Endodermal cell (in vitro differentiated cells): Measurements from ENCODE around the gene LARP1B. TPM values are rescaled to one million over a fixed set of nuclear protein-coding genes. Genes with fewer than 3 reads are reported as not detected.
"Not testable (repeated sequence)": the region's sequence is repeated elsewhere in the genome, so short reads cannot be mapped to it uniquely, and the experiment has no call there.

Source experiments
- DNase-seq: peaks from one replicate; pipeline ENCODE4 v3.0.0-alpha.2; 2017
- H3K27ac ChIP-seq: 2 replicates; pipeline ENCODE4 v1.5.1; 2013; ENCODE audit warnings: mild to moderate bottlenecking, low read depth, low read length, moderate library complexity
- H3K27me3 ChIP-seq: 2 replicates; pipeline ENCODE4 v1.6.1; 2013; ENCODE audit warnings: mild to moderate bottlenecking, low read length, moderate library complexity; ENCODE audit not compliant: insufficient read depth, control insufficient read depth, poor library complexity, severe bottlenecking
- H3K36me3 ChIP-seq: 2 replicates; pipeline ENCODE4 v1.7.0; 2013; ENCODE audit warnings: mild to moderate bottlenecking, low read length, moderate library complexity; ENCODE audit not compliant: control insufficient read depth, insufficient read depth
- H3K4me1 ChIP-seq: one replicate; pipeline ENCODE4 v1.7.0; 2013; ENCODE audit warnings: low read length; ENCODE audit not compliant: control insufficient read depth, insufficient read depth
- H3K4me3 ChIP-seq: 2 replicates; pipeline ENCODE4 v1.5.1; 2013; ENCODE audit warnings: mild to moderate bottlenecking, low read length, moderate library complexity
- H3K9ac ChIP-seq: 2 replicates; pipeline ENCODE4 v1.6.1; 2013; ENCODE audit warnings: mild to moderate bottlenecking, low read length, moderate library complexity; ENCODE audit not compliant: poor library complexity, severe bottlenecking; ENCODE audit errors: extremely low read depth
- H3K9me3 ChIP-seq: 2 replicates; pipeline ENCODE4 v1.6.1; 2013; ENCODE audit warnings: mild to moderate bottlenecking, low read length, moderate library complexity; ENCODE audit not compliant: control insufficient read depth
- H3K27ac Mint-ChIP-seq: 2 replicates; pipeline ENCODE4 v1.8.0; 2020; ENCODE audit warnings: mixed read lengths
- H3K27me3 Mint-ChIP-seq: 2 replicates; pipeline ENCODE4 v1.8.0; 2021; ENCODE audit warnings: mild to moderate bottlenecking, mixed read lengths; ENCODE audit not compliant: insufficient read depth
- H3K36me3 Mint-ChIP-seq: 2 replicates; pipeline ENCODE4 v1.8.0; 2020; ENCODE audit warnings: low read depth, mixed read lengths
- H3K4me1 Mint-ChIP-seq: 2 replicates; pipeline ENCODE4 v1.8.0; 2020; ENCODE audit warnings: mixed read lengths
- H3K4me3 Mint-ChIP-seq: 2 replicates; pipeline ENCODE4 v1.8.0; 2020; ENCODE audit warnings: mild to moderate bottlenecking, moderate library complexity, mixed read lengths
- H3K9me3 Mint-ChIP-seq: 2 replicates; pipeline ENCODE4 v1.8.0; 2020; ENCODE audit warnings: mild to moderate bottlenecking, mixed read lengths
- WGBS, 2 experiments: methylation state at CpG; one replicate each; pipeline versions ENCODE4 v1.1.5 to v1.1.7; 2013; ENCODE audit warnings: missing lambda C conversion rate in 2 of 2, mixed read lengths in 1 of 2; ENCODE audit not compliant: insufficient coverage in 1 of 2, insufficient read length in 1 of 2; 5-methylcytosine and 5-hydroxymethylcytosine counted together
- total RNA-seq, 2 donors: library from RNA; stranded (reverse); fragmentation: NEBNext Ultra II Directional in 1 of 2; extraction: Animal tissue kit (Norgen Biotek cat#: 25700) in 1 of 2; gene quantifications; 2 replicates in 1 of 2; 3 replicates in 1 of 2; pipeline ENCODE4 v1.2.1, GENCODE V29; 2021
- TF ChIP-seq, protein P1 (sequence below): fragments of 200-600 bp; sonication (generic); conservative IDR thresholded peaks from 2 replicates; pipeline ENCODE4 v1.5.0; 2021; ENCODE audit warnings: antibody characterized with exemption, mild to moderate bottlenecking

Gene LARP1B
- total RNA-seq, 2 donors from 2014 or later = 27.0 to 32.6 TPM

DNA sequence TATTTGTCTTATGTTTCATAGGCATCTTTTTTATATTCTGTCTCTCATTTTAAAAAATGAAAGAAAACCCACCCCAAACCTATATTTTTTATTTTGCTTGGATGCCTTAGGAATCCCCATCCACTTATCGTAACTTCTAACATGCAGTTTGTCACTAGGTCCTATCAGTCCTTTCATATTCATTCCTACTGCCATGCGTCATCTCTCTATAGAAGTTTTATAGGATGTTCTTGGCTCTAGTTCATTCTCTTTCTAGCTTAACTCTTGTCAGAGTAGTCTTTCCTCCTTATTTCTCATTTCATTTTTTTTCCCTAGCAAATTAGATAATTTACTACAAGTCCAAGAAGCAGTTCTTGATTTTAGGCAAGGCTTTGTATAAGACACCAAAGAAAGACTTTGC is 92.7 kb downstream of the LARP1B start:
- Mint-ChIP-seq H3K36me3 (peaks cover 52% of the 10 kb centered on the region), H3K9me3 (peaks cover 14% of the 10 kb centered on the region), H3K27ac (no peak overlapping the region), H3K27me3 (no peaks in the 10 kb centered on the region), H3K4me1 (no peaks in the 10 kb centered on the region), H3K4me3 (no peak overlapping the region)
- 90 to 100% methylated on average over 1 to 2 of the region's 2 CpGs for WGBS, 2 experiments
- TF ChIP-seq, protein P1, sequence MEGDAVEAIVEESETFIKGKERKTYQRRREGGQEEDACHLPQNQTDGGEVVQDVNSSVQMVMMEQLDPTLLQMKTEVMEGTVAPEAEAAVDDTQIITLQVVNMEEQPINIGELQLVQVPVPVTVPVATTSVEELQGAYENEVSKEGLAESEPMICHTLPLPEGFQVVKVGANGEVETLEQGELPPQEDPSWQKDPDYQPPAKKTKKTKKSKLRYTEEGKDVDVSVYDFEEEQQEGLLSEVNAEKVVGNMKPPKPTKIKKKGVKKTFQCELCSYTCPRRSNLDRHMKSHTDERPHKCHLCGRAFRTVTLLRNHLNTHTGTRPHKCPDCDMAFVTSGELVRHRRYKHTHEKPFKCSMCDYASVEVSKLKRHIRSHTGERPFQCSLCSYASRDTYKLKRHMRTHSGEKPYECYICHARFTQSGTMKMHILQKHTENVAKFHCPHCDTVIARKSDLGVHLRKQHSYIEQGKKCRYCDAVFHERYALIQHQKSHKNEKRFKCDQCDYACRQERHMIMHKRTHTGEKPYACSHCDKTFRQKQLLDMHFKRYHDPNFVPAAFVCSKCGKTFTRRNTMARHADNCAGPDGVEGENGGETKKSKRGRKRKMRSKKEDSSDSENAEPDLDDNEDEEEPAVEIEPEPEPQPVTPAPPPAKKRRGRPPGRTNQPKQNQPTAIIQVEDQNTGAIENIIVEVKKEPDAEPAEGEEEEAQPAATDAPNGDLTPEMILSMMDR = no peak
- Histone ChIP-seq H3K4me1 (no peaks in the 10 kb centered on the region), H3K9ac (no peak overlapping the region), H3K36me3 (peaks cover 25% of the 10 kb centered on the region), H3K27ac (no peak overlapping the region), H3K27me3 (no peaks in the 10 kb centered on the region), H3K9me3 (peaks cover 23% of the 10 kb centered on the region), H3K4me3 (no peak overlapping the region)
- DNase-seq = no peak

DNA sequence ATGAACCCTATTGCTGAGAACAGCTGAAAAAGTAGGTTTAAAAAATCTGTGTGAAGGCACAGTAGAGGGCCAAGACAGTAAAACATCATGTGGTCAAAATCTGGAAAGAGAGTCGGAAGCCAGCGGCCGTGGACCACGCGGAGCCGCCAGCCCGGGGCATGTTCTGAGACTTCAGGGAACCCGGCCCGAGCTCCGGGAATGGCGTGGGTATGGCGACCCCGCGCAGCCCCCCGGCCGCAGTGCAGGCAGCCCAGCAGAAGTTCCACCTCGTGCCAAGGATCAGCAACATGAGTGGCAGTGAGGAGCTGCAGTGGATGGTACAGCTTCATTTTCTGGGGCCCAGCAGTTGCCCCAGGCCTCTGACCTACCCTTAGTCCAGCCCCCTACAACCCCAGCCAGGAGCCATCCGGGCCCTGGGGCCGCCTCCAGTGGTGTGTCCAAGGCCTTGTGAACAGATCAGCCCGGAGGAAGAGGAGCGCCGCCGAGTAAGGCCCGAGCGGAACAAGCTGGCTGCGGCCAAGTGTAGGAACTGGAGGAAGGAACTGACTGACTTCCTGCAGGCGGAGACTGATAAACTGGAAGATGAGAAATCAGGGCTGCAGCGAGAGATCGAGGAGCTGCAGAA is 94.2 kb downstream of the LARP1B start:
- Mint-ChIP-seq H3K4me1 (no peaks in the 10 kb centered on the region), H3K4me3 (no peak overlapping the region), H3K27ac (no peak overlapping the region), H3K36me3 (peaks cover 50% of the 10 kb centered on the region), H3K27me3 (no peaks in the 10 kb centered on the region), H3K9me3 (peaks cover 14% of the 10 kb centered on the region)
- TF ChIP-seq, protein P1 = no peak
- no peak for DNase-seq
- Histone ChIP-seq H3K27me3 (no peaks in the 10 kb centered on the region), H3K27ac (no peak overlapping the region), H3K4me1 (no peaks in the 10 kb centered on the region), H3K4me3 (no peak overlapping the region), H3K9me3 (peaks cover 23% of the 10 kb centered on the region), H3K36me3 (peaks cover 23% of the 10 kb centered on the region), H3K9ac (no peak overlapping the region)
- 96 to 97% methylated on average over 20 to 29 of the region's 29 CpGs for WGBS, 2 experiments

GRCh38 chr4:128155874-128156456 is 94.9 kb downstream of the LARP1B start:
- peaks cover 50% of the 10 kb centered on the region for H3K36me3 Mint-ChIP-seq
- no peak overlapping the region for H3K4me3 Mint-ChIP-seq
- Histone ChIP-seq H3K4me1 (no peaks in the 10 kb centered on the region), H3K9me3 (peaks cover 23% of the 10 kb centered on the region), H3K27ac (no peak overlapping the region), H3K27me3 (no peaks in the 10 kb centered on the region), H3K4me3 (no peak overlapping the region), H3K36me3 (peaks cover 21% of the 10 kb centered on the region), H3K9ac (no peak overlapping the region)
- no peak overlapping the region for H3K27ac Mint-ChIP-seq
- H3K27me3 Mint-ChIP-seq = no peaks in the 10 kb centered on the region
- no peaks in the 10 kb centered on the region for H3K4me1 Mint-ChIP-seq
- peaks cover 14% of the 10 kb centered on the region for H3K9me3 Mint-ChIP-seq
- TF ChIP-seq, protein P1 = no peak
- WGBS, 2 experiments = 95% methylated on average over 10 of the region's 10 CpGs; no CpG with 5 or more reads in 1 of the 2 experiments
- DNase-seq = no peak

DNA sequence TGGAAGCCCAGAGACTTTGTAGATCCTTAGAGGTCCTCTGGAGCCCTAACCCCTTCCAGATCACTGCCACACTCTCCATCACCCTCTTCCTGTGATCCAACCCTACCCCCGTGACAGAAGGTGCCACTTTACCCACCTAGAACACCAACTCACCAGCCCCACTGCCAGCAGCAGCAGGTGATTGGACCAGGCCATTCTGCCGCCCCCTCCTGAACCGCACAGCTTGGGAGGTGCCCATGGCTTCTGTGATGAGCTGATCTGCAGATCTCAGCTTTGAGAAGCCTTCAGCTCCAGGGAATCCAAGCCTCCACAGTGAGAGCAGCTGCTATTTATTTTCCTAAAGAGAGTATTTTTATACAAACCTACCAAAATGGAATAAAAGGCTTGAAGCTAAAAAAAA is 95.4 kb downstream of the LARP1B start:
- Histone ChIP-seq H3K9me3 (peaks cover 23% of the 10 kb centered on the region), H3K36me3 (peaks cover 17% of the 10 kb centered on the region)
- H3K9me3 Mint-ChIP-seq = peaks cover 14% of the 10 kb centered on the region
- H3K27ac Mint-ChIP-seq, DNase-seq, H3K27me3 Mint-ChIP-seq, H3K4me3 Mint-ChIP-seq, H3K27ac ChIP-seq, H3K9ac ChIP-seq, H3K4me1 Mint-ChIP-seq, H3K4me1 ChIP-seq, H3K27me3 ChIP-seq, H3K4me3 ChIP-seq: not testable (repeated sequence)
- peaks cover 46% of the 10 kb centered on the region for H3K36me3 Mint-ChIP-seq
- 95% methylated on average over 3 of the region's 3 CpGs; no CpG with 5 or more reads in 1 of the 2 experiments for WGBS, 2 experiments
